H1 (cell line): ENCODE data around the gene DNAJB13.

Source experiments
- RXRA ChIP-seq: IDR thresholded peaks from 2 replicates; pipeline ENCODE4 v1.6.1; 2011; ENCODE audit warnings: low read depth, mild to moderate bottlenecking, low read length, moderate library complexity; ENCODE audit not compliant: insufficient read depth
- SAP30 ChIP-seq: fragments of 300-600 bp; sonication (generic); IDR thresholded peaks from 2 replicates; pipeline ENCODE4 v1.7.1; 2012; ENCODE audit warnings: low read length, moderate library complexity, mild to moderate bottlenecking, inconsistent platforms; ENCODE audit not compliant: insufficient read depth, insufficient replicate concordance

GRCh38 chr11:73968356-73968966 lies 17.6 kb downstream of the DNAJB13 start:
- TF ChIP-seq RXRA (no peak), SAP30 (no peak)
